ENCODE results near the gene ABCB4. TPM values are rescaled to one million over a fixed set of nuclear protein-coding genes. Genes with fewer than 3 reads are reported as not detected.

The ABCB4 gene
- total RNA-seq, 1 donor from 2014 or later, result not detected

- intact Hi-C loops (cut with micrococcal nuclease), result no loop called here
These were observed 49.3 kb downstream of the ABCB4 start for GRCh38 chr7:87426160-87426559.

GRCh38 chr7:87424075-87424474 lies 51.4 kb downstream of the ABCB4 start:
- intact Hi-C loops (cut with micrococcal nuclease), result no loop called here

GRCh38 chr7:87420173-87420572 lies 55.3 kb downstream of the ABCB4 start:
- intact Hi-C loops (cut with micrococcal nuclease), result no loop called here

GRCh38 chr7:87416682-87417587 lies 58.5 kb downstream of the ABCB4 start:
- intact Hi-C loops (cut with micrococcal nuclease), result loop anchor here (1.0 to 2.0 kb wide), 7 partner anchors 48 to 491 kb away; partner anchors contain the start of genes CROT and DMTF1

GRCh38 chr7:87414794-87415188 lies 60.7 kb downstream of the ABCB4 start:
- intact Hi-C loops (cut with micrococcal nuclease), result no loop called here

- intact Hi-C loops (cut with micrococcal nuclease), result no loop called here
These were observed 61.3 kb downstream of the ABCB4 start for GRCh38 chr7:87413951-87414793.

- intact Hi-C loops (cut with micrococcal nuclease), result no loop called here
These were observed 62.5 kb downstream of the ABCB4 start for GRCh38 chr7:87413029-87413428.

GRCh38 chr7:87411186-87411585 lies 64.3 kb downstream of the ABCB4 start:
- intact Hi-C loops (cut with micrococcal nuclease), result no loop called here

GRCh38 chr7:87404674-87405073 lies 70.8 kb downstream of the ABCB4 start:
- intact Hi-C loops (cut with micrococcal nuclease), result no loop called here

GRCh38 chr7:87398446-87398845 lies 77.0 kb downstream of the ABCB4 start:
- intact Hi-C loops (cut with micrococcal nuclease), result no loop called here

- intact Hi-C loops (cut with micrococcal nuclease), result no loop called here
These were observed 79.9 kb downstream of the ABCB4 start for GRCh38 chr7:87395442-87396020.

GRCh38 chr7:87391020-87391701 lies 84.3 kb downstream of the ABCB4 start:
- intact Hi-C loops (cut with micrococcal nuclease), result no loop called here

GRCh38 chr7:87380905-87381304 lies 94.6 kb downstream of the ABCB4 start:
- intact Hi-C loops (cut with micrococcal nuclease), result no loop called here

GRCh38 chr7:87375662-87376435 lies 99.6 kb downstream of the ABCB4 start:
- intact Hi-C loops (cut with micrococcal nuclease), result no loop called here

GRCh38 chr7:87370660-87371180 lies 104.8 kb downstream of the ABCB4 start:
- intact Hi-C loops (cut with micrococcal nuclease), result no loop called here

GRCh38 chr7:87369216-87369615 lies 106.3 kb downstream of the ABCB4 start:
- intact Hi-C loops (cut with micrococcal nuclease), result loop anchor here (1.0 to 2.0 kb wide), 4 partner anchors 24 to 56 kb away; partner anchors contain the start of gene CROT

GRCh38 chr7:87364246-87364645 lies 111.2 kb downstream of the ABCB4 start:
- intact Hi-C loops (cut with micrococcal nuclease), result no loop called here

- intact Hi-C loops (cut with micrococcal nuclease), result no loop called here
These were observed 112.1 kb downstream of the ABCB4 start for GRCh38 chr7:87363342-87363741.

- intact Hi-C loops (cut with micrococcal nuclease), result no loop called here
These were observed 114.2 kb downstream of the ABCB4 start for GRCh38 chr7:87361320-87361719.

GRCh38 chr7:87359366-87359765 lies 116.1 kb downstream of the ABCB4 start:
- intact Hi-C loops (cut with micrococcal nuclease), result no loop called here

Measured in T-helper 1 cell treated with Interleukin-12 subunit alpha and Interleukin-12 subunit beta and Interleukin-4 antibody, amounts not matched to agents 30 ng/mL and 1 ng/mL, for 36 hours (primary cell).